HCT116 (cell line): Measurements from ENCODE around the gene RGS19. TPM values are rescaled to one million over a fixed set of nuclear protein-coding genes. Genes with fewer than 3 reads are reported as not detected.

Experiments
- ATAC-seq: fragments of 200-7000 bp; cut with Tn5 transposase; 2 replicates; pipeline ENCODE4 v1.9.1; 2020; ENCODE audit warnings: mild to moderate bottlenecking, moderate library complexity
- BruUV-seq: library from RNA; stranded (reverse); fragments of 400-500 nt; replicated peaks from 2 replicates; lab custom pipeline; 2021; lab: Mats Ljungman, UMichigan
- CTCF ChIA-PET: fragments of 300-600 bp; sonication (Branson Sonifier 250); formaldehyde crosslinking; loops from one replicate; lab custom pipeline; 2021; ENCODE audit warnings: antibody characterized with exemption; lab: Charles Lee
- POLR2A ChIA-PET: fragments of 300-600, 350-600 bp; sonication (Branson Sonifier 250); formaldehyde crosslinking; loops from one replicate; lab custom pipeline; 2021; ENCODE audit warnings: antibody characterized with exemption; lab: Charles Lee
- RAD21 ChIA-PET, 2 experiments: fragments of 300-600 bp; sonication (Branson Sonifier 250); formaldehyde crosslinking; loops; one replicate each; lab custom pipeline; 2023; ENCODE audit warnings: low total read pairs in 2 of 2; ENCODE audit not compliant: uncharacterized antibody in 2 of 2, unreplicated experiment in 2 of 2, low non-redundant PET in 1 of 2; lab: Charles Lee
- DNase-seq: peaks from one replicate; pipeline ENCODE4 v3.0.0-alpha.2; 2010; ENCODE audit warnings: low read depth, low spot score
- H2AFZ ChIP-seq: fragments of 200-600 bp; shearing (Covaris generic), sonication (generic); 2 replicates; pipeline ENCODE4 v1.6.1; 2017; ENCODE audit warnings: low read depth, mixed run types, mixed read lengths, antibody characterized with exemption, low read length; ENCODE audit not compliant: poor library complexity, severe bottlenecking
- H3K27ac ChIP-seq: 2 replicates; pipeline ENCODE4 v1.5.1; 2012; ENCODE audit warnings: low read depth, low read length
- H3K27me3 ChIP-seq: fragments of 200-600 bp; sonication (generic); 2 replicates; pipeline ENCODE4 v1.6.1; 2016; ENCODE audit warnings: mixed run types, low read length, mixed read lengths; ENCODE audit not compliant: insufficient read depth
- H3K36me3 ChIP-seq, 2 experiments: fragments of 200-500 bp in 1 of 2; fragments of 200-600 bp in 1 of 2; sonication (Bioruptor generic) in 1 of 2; sonication (generic) in 1 of 2; 2 replicates each; pipeline versions ENCODE4 v1.5.1 to v1.6.1; 2014 to 2016; ENCODE audit warnings: low read length in 2 of 2, inconsistent platforms in 1 of 2, mixed read lengths in 1 of 2, mixed run types in 1 of 2; ENCODE audit not compliant: insufficient read depth in 2 of 2, control insufficient read depth in 1 of 2
- H3K4me1 ChIP-seq, 2 experiments: fragments of 200-600 bp in 1 of 2; sonication (generic) in 1 of 2; 2 replicates each; pipeline versions ENCODE4 v1.5.1 to v1.6.1; 2012 to 2017; ENCODE audit warnings: low read length in 2 of 2, inconsistent platforms in 1 of 2, mild to moderate bottlenecking in 1 of 2, mixed read lengths in 1 of 2, mixed run types in 1 of 2, moderate library complexity in 1 of 2; ENCODE audit not compliant: insufficient read depth in 2 of 2, control insufficient read depth in 1 of 2
- H3K4me2 ChIP-seq: fragments of 200-600 bp; sonication (generic); 2 replicates; pipeline ENCODE4 v1.6.1; 2017; ENCODE audit warnings: mixed run types, low read length, mixed read lengths
- H3K4me3 ChIP-seq, 2 experiments: fragments of 200-600 bp in 1 of 2; sonication (generic) in 1 of 2; replicated peaks in 1 of 2; 2 replicates each; pipeline ENCODE4 v1.5.1; 2011 to 2016; ENCODE audit warnings: low read length in 2 of 2, control low read depth in 1 of 2, low read depth in 1 of 2, mild to moderate bottlenecking in 1 of 2, mixed read lengths in 1 of 2, mixed run types in 1 of 2
- H3K79me2 ChIP-seq: fragments of 200-600 bp; sonication (generic); 2 replicates; pipeline ENCODE4 v1.6.1; 2017; ENCODE audit warnings: mild to moderate bottlenecking, mixed run types, low read length, moderate library complexity, mixed read lengths; ENCODE audit not compliant: insufficient read depth
- H3K9ac ChIP-seq: fragments of 200-600 bp; sonication (generic); 2 replicates; pipeline ENCODE4 v1.6.1; 2016; ENCODE audit warnings: low read length, mixed read lengths
- H3K9me2 ChIP-seq: fragments of 200-600 bp; sonication (generic), shearing (Covaris generic); 2 replicates; pipeline ENCODE4 v1.6.1; 2017; ENCODE audit warnings: mixed run types, mild to moderate bottlenecking, moderate library complexity; ENCODE audit not compliant: insufficient read depth
- H3K9me3 ChIP-seq, 2 experiments: fragments of 200-500 bp in 1 of 2; fragments of 200-600 bp in 1 of 2; sonication (Bioruptor generic) in 1 of 2; sonication (generic) in 1 of 2; 2 replicates each; pipeline ENCODE4 v1.6.1; 2014 to 2017; ENCODE audit warnings: low read length in 2 of 2, mixed read lengths in 2 of 2, inconsistent platforms in 1 of 2, low read depth in 1 of 2, mild to moderate bottlenecking in 1 of 2, mixed run types in 1 of 2, moderate library complexity in 1 of 2; ENCODE audit not compliant: control insufficient read depth in 1 of 2, insufficient read depth in 1 of 2
- H4K20me1 ChIP-seq: fragments of 200-600 bp; sonication (generic), shearing (Covaris generic); 2 replicates; pipeline ENCODE4 v1.6.1; 2017; ENCODE audit warnings: mixed run types, mild to moderate bottlenecking, moderate library complexity; ENCODE audit not compliant: insufficient read depth
- ELF1 ChIP-seq: IDR thresholded peaks from 2 replicates; pipeline ENCODE4 v1.6.1; 2012; ENCODE audit warnings: low read depth, borderline replicate concordance
- EZH2phosphoT487 ChIP-seq: fragments of 200-600 bp; IDR thresholded peaks from 2 replicates; pipeline ENCODE4 v1.6.1; 2018; ENCODE audit warnings: antibody characterized with exemption, borderline replicate concordance
- ZNF274 ChIP-seq: fragments of 200-500 bp; sonication (Bioruptor generic); IDR thresholded peaks from 2 replicates; pipeline ENCODE4 v1.6.1; 2014; ENCODE audit warnings: mild to moderate bottlenecking, low read depth, low read length, inconsistent platforms
- intact Hi-C: fragments of 100-400 bp; cut with micrococcal nuclease; formaldehyde crosslinking; loops from 2 replicates; pipeline ENCODE4 v1.10.0; 2022
- total RNA-seq: library from RNA; stranded (reverse); gene quantifications from one replicate; pipeline ENCODE4 v1.2.1, GENCODE V29; 2021; ENCODE audit not compliant: unreplicated experiment

The RGS19 gene
- total RNA-seq, 1 experiment from 2014 or later = 21.4 TPM

GRCh38 chr20:64033981-64034493, 45.3 kb downstream of the RGS19 start:
- ChIA-PET CTCF (no interaction called here), RAD21 (no interaction called here)

GRCh38 chr20:64032706-64033624, 46.4 kb downstream of the RGS19 start:
- H4K20me1 ChIP-seq = no peaks in the 10 kb centered on the region
- H3K36me3 ChIP-seq = peaks cover 5 to 6% of the 10 kb centered on the region in 2 experiments; a peak in 2 of 4 replicates
- H3K4me2 ChIP-seq = no peak overlapping the region
- DNase-seq = no peak
- no peak for ATAC-seq
- H3K79me2 ChIP-seq = no peaks in the 10 kb centered on the region
- no peaks in the 10 kb centered on the region for H3K27me3 ChIP-seq
- CTCF ChIA-PET = no interaction called here
- H3K9me2 ChIP-seq = no peaks in the 10 kb centered on the region
- no peak overlapping the region for H2AFZ ChIP-seq
- no peak for TF ChIP-seq ELF1
- H3K4me1 ChIP-seq = peaks cover 0 to 5% of the 10 kb centered on the region in 2 experiments; a peak in 2 of 4 replicates
- POLR2A ChIA-PET = no interaction called here
- no TSS peak for BruUV-seq
- H3K27ac ChIP-seq = no peak overlapping the region
- H3K9me3 ChIP-seq = no peaks in the 10 kb centered on the region
- intact Hi-C loops = no loop called here
- RAD21 ChIA-PET = no interaction called here
- H3K9ac ChIP-seq = no peak overlapping the region
- no peak overlapping the region for H3K4me3 ChIP-seq

More at GRCh38 chr20:64033981-64034493, 45.3 kb downstream of the RGS19 start:
- Histone ChIP-seq H3K27me3 (no peaks in the 10 kb centered on the region), H3K9ac (no peak overlapping the region), H3K27ac (no peak overlapping the region), H3K36me3 (peaks cover 3 to 4% of the 10 kb centered on the region in 2 experiments; a peak in 2 of 4 replicates), H3K4me1 (peaks cover 0 to 15% of the 10 kb centered on the region in 2 experiments; a peak in 2 of 4 replicates), H4K20me1 (no peaks in the 10 kb centered on the region), H3K4me3 (no peak overlapping the region), H3K79me2 (no peaks in the 10 kb centered on the region), H2AFZ (no peak overlapping the region), H3K4me2 (no peak overlapping the region), H3K9me2 (no peaks in the 10 kb centered on the region), H3K9me3 (no peaks in the 10 kb centered on the region)
- BruUV-seq = no TSS peak
- intact Hi-C loops = no loop called here
- no peak for TF ChIP-seq ZNF274
- TF ChIP-seq EZH2phosphoT487 = no peak
- ATAC-seq (no peak), DNase-seq (no peak)
- POLR2A ChIA-PET = no interaction called here
